GM19438 (cell line): ENCODE data around the gene ECM2.
"Not testable (repeated sequence)": the region's sequence is repeated elsewhere in the genome, so short reads cannot be mapped to it uniquely, and the experiment has no call there.

Experiments
- ATAC-seq: cut with Tn5 transposase; IDR thresholded peaks from one replicate; pipeline ENCODE4 v1.9.1; 2021; ENCODE audit warnings: low read depth; ENCODE audit not compliant: unreplicated experiment

The ECM2 gene

DNA sequence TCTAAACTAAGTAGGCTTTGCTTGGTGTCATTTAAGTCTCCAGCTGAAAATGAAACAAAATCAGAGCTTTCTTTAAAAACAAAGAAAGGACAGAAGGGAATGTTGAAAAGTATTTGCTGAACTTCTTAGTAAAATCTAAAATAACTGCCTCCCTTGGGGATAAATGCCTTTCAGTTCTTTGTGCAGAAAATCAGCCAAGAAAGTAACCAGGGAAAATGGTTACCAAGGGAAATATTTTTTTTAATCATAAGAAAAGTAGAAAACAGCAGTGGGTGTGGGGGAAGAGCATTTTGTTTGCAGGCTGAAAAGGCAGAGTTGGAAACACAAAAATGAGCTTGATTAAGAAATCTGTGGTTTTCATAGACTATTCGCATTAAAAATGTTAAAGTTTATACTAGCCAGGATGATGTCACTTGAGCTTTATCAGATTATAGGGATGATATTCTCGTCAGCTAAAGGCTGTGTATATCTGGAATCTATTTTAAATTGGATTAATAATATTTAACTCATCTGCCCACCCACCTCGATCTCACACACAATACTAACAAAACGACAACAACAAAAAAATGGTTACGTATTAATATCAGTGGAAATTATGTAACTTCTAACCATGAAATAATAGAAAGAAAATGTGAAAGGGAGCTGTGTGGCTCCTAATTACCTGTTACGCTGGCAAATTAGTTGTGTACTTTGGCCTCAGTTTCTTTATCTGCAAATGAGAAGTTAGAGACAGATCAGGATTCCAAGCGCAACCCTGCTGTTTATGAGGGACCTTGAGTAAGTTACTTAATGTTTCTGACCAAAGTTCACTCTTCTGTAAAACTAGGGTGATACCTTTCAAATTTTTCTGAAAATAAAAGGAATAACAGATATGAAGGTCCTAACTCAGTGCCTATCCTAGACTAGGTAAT is at the start of gene ECM2:
Gene ECM2, minus strand, starts transcription at position 51 of the 911 bp plus-strand sequence. CDS start 13,124 bp downstream, outside the sequence.
- no peak for ATAC-seq

DNA sequence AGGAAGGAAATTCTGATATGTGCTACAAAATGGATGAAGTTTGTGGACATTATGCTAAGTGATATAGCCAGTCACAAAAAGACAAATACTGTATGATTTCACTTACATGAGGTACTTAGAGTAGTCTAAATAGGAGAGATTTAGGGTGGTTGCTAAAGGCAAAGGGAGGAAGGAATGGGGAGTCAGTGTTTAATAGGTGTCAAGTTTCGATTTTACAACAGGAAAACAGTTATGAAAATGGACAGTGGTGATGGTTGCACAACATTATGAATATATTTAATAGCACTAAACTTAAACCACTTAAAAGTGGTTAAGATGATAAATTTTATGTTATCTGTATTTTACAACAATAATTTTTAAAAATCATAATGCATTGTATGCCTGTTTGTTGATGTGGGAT is 40.4 kb upstream of the ECM2 start:
- no peak for ATAC-seq

DNA sequence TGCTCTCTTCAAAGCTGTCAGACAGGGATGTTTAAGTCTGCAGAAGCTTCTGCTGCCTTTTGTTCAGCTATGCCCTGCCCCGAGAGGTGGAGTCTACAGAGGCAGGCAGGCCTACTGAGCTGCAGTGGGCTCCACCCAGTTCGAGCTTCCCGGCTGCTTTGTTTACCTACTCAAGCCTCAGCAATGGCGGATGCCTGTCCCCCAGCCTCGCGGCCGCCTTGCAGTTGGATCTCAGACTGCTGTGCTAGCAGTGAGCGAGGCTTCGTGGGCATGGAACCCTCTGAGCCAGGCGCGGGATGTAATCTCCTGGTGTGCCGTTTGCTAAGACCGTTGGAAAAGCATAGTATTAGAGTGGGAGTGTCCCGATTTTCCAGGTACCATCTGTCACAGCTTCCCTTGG is 37.8 kb upstream of the ECM2 start:
- not testable (repeated sequence) for ATAC-seq

DNA sequence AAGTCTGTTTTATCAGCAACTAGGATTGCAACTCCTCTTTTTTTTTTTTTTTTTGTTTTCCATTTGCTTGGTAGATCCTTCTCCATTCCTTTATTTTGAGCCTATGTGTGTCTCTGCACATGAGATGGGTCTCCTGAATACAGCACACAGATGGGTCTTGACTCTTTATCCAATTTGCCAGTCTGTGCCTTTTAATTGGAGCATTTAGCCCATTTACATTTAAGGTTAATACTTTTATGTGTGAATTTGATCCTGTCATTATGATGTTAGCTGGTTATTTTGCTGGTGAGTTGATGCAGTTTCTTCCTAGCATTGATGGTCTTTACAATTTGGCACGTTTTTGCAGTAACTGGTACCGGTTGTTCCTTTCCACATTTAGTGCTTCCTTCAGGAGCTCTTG is 36.1 kb upstream of the ECM2 start:
- not testable (repeated sequence) for ATAC-seq

DNA sequence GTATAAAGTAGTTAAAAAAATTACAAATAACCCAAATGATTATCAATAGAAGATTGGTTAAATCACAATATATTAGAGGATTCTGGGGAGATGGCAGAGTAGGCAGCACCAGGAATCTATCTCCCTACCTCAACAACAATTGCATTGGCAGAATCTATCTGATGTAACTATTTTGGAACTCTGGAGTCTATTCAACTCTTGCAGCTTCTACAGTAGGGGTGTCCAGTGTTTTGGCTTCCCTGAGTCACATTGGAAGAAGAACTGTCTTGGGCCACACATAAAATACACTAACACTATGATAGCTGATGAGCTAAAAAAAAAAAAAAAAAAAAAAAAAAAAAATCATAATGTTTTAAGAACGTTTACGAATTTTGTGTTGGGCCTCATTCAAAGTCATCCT is 29.2 kb upstream of the ECM2 start:
- ATAC-seq, result no peak

DNA sequence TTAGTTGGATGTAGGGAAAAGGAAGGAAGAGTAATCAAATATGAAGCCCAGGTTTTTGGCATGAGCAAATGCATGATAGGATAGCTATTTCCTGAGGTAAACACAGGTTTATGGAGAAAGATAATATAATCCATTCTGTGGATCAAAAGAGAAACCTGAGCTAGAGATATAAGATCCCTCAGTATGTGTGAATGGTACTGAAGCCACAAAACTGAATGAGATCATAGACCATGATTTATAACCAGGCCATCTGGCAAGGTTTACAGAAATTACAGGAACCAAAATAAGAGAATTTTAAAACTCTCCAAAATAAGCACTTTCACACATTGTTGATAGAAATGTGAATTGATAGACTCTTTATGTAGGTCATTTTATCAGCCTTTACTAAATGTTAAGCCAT is 28.7 kb upstream of the ECM2 start:
- no peak for ATAC-seq

DNA sequence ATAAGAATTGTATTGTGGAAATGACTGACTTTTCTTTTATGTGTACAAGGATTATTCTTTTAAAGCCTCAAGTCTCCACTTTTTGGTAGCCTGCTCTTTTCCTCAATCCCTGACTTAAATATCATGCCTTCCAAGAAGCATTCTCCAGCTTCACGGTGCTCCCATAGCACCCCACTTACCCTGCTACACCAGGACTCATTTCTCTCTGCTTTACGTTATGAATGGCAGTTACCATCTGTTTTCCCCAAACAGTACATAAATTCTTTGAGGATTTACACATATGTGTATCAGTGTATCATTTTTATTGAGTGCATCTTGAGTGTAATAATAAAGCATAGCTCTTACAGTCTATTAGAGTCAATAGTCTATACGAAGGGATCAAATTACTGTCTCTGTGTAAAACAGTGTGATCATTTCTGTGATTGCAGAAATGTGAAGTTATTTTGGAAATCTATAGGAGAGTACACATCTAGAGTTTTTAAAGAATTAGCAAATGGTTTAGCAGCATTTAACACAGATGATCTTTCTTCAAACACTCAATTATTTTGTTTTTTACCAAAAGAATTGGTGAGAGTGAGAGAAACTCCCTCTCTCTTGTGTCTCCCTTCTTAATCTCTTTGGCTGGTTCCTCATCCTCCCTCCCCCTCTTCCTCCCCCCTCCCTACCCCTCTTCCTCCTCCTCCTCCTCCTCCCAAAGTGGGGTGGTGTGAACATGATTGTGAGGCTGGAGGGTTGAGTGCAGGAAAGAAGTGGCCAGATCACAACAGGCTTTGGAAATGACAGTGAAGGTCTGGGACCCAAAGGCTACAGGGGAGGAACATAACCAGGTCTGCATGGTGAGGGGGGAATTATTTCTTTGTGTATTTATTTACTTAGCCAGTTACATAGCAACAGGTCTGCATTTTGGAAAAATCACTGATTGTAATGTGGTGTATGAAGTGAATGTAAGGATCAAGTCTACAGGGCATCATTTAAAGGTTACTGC is 27.6 kb upstream of the ECM2 start:
- no peak for ATAC-seq

DNA sequence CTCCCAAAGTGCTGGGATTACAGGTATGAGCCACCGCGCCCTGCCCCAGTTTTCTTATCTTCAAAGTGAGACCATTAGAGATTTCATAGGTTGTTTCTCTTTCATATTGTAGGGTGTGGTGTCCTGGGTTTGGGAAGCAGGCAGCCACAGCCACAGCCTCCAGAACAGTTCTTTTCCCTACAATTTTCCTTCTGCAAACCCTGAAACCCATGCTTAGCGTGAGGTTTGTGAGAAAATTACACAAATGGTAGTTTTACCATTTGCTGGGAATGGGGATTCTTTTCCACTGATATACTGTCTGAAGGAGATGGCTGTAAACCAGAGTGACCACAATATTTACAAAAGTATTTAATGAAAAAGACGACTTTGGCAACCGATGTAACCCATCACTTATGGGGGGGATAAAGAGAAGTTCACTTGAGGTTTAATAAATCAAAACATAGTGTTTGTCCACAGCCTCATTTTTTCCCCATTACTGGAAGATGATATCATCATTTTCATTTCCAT is 26.7 kb upstream of the ECM2 start:
- no peak for ATAC-seq

DNA sequence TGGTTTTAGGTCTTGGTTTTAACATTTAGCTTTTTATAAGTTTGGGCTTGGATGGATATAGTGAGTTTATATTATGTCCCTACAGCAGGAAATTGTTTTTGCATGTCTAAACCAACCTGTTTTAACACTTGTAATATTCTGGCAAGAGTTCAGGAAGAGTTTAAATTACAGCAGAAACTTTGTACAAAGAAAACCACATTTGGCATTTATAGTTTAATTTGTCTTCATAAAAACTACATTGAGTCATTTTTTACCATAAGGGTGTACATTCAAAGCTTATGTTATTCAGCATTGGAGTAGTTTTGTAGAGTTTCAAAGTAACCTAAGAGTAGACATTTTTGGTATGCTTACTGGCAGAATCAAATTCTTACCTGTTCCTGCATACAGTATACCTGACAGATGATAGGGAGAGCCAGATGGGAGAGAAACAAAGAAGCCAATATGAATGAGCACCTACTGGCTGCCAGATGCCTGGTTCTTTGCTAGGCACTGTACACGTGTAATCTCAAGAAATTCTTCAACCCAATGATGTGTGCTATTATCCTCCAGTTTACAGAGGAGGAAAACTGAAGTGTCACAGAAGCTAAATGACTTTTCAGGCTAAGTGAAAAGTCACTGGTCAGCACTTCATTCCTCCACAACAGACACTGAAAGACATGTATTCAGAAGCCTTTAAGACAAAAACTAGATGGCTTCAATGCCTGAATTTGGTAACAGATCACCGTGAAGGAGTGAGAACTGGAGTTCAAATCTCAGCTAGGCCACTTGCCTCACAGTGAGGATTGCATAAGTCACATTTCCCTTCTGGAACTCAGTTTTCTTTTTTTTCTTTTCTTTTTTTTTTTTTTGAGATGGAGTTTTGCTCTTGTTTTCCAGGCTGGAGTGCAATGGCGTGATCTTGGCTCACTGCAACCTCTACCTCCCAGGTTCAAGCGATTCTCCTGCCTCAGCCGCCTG is 25.9 kb upstream of the ECM2 start:
- no peak for ATAC-seq

DNA sequence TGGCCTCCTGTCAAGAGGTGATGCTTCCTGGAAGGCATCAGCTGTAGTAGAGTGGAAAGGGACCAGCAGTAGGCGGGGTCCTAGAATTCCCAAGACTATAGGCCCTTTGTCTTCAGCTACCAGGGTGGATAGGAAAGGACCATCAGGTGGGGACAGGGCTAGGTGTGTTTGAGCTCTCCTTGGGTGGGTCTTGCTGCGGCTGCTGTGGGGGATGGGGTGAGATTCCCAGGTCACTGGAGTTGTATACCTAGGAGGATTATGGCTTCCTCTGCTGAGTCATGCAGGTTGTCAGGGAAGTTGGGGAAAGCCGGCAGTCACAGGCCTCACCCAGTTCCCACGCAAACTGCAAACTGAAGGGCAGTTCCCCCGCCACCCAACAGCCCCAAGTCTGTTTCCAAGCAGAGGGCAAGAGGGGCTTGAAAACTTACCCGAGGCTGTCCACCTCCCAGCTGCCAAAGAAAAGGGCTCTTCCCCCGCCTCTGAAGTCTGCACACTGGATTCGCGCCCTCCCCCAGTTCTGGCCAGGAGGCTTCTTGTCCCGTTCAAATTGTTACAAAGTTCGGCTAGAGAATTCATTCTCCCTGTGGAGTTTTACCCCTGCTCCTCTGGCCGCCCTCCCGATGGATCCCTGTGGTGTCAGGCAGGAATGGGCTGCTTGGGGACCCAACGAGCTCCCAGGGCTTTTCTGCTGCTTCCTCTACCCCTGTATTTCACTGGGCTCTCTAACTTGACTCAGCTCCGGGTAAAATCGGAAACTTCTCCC is 23.0 kb upstream of the ECM2 start:
- ATAC-seq, result no peak

DNA sequence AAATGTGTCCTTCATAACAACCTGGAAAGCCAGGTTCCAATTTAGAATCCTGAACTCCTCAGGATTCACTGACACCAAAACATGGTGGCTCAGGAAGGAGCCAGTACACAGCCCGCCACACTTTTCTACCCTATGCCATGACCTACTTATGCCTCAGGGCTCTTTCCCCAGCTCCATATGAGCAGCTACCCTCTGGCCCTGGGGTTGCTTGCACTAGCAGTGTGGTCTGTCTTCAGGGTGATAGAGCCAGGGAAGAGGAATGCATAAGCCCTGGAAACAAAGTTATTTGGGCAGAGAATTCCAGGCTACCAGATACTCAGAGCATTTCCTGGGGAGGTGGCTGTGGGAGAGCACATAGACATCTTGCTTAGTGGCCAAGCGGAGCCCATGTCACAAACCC is 15.0 kb upstream of the ECM2 start:
- ATAC-seq, result no peak

DNA sequence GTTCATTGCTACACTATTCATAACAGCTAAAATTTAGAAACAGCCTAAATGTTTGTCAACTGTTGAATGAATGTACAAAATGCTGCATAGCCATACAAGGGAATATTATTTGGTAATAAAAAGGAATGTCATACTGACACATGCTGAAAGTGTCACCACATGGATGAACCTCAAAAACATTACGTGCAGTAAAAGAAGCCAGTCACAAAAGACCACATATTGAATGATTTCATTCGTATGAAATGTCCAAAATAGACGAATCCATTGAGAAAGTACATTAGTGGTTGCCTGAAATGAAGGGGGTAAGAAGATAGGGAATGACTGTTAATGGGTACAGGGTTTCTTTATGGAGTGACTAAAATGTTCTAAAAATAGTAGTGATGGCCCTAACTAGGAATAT is 11.6 kb upstream of the ECM2 start:
- no peak for ATAC-seq

DNA sequence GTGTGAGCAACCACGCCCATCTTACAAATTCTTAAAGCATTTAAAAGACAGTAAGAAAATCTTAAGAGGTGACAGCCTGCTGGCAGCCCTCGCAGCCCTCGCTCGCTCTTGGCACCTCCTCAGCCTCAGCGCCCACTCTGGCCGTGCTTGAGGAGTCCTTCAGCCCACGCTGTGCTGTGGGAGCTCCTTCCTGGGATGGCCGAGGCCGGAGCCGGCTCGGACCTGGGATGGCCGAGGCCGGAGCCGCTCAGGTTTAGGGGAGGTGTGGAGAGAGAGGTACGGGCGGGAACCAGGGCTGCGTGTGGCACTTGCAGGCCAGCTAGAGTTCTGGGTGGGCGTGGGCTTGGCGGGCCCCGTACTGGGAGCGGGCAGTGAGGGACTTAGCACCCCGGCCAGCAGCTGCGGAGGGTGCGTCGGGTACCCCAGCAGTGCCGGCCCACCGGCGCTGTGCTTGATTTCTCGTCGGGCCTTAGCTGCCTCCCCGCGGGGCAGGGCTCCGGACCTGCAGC is 9.3 kb upstream of the ECM2 start:
- no peak for ATAC-seq

DNA sequence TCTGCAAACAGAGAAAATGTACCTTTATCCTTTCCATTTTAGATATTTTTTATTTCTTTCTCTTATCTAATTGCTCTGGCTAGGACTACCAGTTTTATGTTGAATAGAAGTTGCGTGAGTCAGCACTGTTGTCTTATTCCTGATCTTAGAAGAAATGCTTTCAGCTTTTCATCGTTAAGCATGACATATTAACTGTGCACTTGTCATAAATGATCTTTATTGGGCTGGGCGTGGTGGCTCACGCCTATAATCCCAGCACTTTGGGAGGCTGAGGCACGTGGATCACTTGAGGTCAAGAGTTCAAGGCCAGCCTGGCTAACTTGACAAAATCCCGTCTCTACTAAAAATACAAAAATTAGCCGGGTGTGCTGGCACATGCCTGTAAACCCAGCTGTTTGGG is 8.2 kb upstream of the ECM2 start:
- no peak for ATAC-seq

DNA sequence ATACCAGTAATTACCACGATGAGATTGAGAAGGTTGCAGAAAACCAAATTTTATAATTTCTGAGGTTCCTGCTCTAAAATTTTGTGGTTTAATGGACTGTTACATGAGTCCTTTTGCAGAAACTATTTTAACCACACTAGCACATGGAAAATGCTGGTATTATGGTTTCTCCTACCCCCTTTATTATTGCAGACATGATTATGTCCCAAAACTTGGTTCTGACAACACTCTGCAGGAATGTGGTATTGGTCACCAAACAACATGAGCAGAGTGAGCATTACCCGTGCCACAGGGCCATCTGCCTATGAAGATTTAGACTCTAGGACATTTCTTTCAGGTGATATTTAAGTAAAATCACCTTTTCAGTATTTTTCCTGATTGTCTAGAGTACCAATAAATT is 2.8 kb upstream of the ECM2 start:
- ATAC-seq, result no peak

DNA sequence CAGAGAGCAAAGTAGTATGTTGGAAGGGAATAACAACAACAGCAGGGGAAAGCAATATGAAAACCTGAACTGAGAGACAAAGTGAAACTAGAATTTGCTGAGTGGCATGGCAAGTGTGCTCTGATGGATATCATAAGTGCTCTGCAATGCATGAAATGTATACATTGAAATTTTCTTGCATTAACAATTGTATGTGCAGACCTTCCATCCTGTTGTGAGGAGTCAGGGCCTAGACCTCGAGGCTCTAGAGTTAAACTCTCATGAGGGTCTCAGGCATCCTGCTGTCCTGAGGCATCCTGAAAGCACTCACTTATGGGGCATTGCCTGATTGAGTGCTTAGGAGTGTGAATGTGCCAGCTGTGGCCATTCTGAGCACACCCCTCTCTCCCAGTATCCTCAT is 1.1 kb downstream of the ECM2 start:
- no peak for ATAC-seq

DNA sequence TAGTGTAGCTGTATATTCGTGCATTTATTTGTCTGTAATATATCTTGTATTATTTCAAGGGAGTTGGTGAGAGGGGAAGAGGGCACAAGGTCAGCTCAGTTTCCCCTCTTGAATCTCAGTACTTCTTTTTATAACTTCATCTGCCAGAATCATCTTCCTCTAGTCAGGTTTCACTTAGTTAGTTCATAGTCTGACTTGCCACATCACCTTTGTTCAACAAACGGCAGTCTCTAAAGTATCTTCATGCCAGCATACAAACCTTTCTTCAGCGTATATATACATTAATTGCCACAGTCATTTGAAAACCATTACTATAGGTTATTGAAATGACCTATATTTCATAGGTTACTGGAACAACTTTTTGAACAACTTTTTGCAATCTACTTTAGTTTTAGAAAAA is 1.6 kb downstream of the ECM2 start:
- no peak for ATAC-seq

DNA sequence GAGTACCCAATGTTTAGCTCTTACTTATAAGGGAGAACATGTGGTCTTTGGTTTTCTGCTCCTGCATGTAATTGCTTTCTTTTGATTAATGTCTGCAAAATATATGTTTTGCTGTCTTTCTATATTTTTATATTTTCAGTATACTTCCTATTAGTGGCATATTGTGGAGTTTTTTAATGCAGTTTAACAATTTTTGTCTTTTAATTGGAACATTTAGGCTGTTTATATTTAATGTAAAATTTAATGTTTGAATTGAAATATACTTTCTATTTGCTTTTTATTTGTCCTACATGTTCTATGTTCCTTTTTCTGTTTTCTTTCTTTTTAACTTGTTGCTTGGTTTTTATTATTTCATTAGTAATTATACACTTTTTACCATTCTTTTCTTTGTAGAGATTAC is 4.9 kb downstream of the ECM2 start:
- ATAC-seq, result no peak

DNA sequence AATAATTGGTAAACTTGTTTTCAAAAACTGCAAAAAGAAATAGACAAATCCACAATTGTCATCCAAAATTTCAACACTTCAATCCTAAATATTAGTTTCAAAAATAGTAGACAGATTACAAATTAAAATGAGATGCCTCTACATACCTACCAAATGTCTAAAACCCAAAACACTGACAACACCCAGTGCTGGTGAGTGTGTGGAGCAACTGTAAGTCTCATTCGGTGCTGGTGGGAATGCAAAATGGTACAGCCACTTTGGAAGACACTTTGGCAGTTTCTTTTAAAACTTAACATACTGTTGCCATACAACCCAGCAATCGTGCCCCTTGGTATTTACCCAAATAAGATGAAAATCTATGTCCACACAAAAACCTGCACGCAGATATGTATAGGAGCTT is 6.7 kb downstream of the ECM2 start:
- no peak for ATAC-seq
